Activated naive CD4-positive, alpha-beta T cell treated with anti-CD3 and anti-CD28 coated beads for 36 hours (primary cell): Measurements from ENCODE around the gene SIPA1L3. TPM values are rescaled to one million over a fixed set of nuclear protein-coding genes. Genes with fewer than 3 reads are reported as not detected.

ENCODE experiments used
- CTCF ChIA-PET: fragments of 350-600 bp; sonication (Branson Sonifier 250); formaldehyde crosslinking; loops from one replicate; lab custom pipeline; 2021; ENCODE audit warnings: antibody characterized with exemption; lab: Charles Lee
- DNase-seq: peaks from one replicate; pipeline ENCODE4 v3.0.0-alpha.2; 2020
- H3K27ac Mint-ChIP-seq: one replicate; pipeline ENCODE4 v1.8.0; 2021; ENCODE audit warnings: mild to moderate bottlenecking, mixed read lengths
- H3K27me3 Mint-ChIP-seq: one replicate; pipeline ENCODE4 v1.8.0; 2021; ENCODE audit warnings: low read depth, mixed read lengths
- H3K36me3 Mint-ChIP-seq: one replicate; pipeline ENCODE4 v1.8.0; 2021; ENCODE audit warnings: low read depth, mixed read lengths
- H3K4me1 Mint-ChIP-seq: one replicate; pipeline ENCODE4 v1.8.0; 2021; ENCODE audit warnings: low read depth, mixed read lengths
- H3K4me3 Mint-ChIP-seq: one replicate; pipeline ENCODE4 v1.8.0; 2021; ENCODE audit warnings: mild to moderate bottlenecking, moderate library complexity, mixed read lengths
- H3K9me3 Mint-ChIP-seq: one replicate; pipeline ENCODE4 v1.8.0; 2021; ENCODE audit warnings: mixed read lengths
- intact Hi-C: fragments of 100-400 bp; cut with micrococcal nuclease; formaldehyde crosslinking; loops from one replicate; pipeline ENCODE4 v1.15.1; 2023
- total RNA-seq, 2 experiments: library from RNA; stranded (reverse); gene quantifications; one replicate each; pipeline ENCODE4 v1.2.3, GENCODE V29; 2021

The SIPA1L3 gene
- total RNA-seq, 2 experiments from 2014 or later, result 8.1 to 10.4 TPM

GRCh38 chr19:37893845-37894575 lies 13.0 kb upstream of the SIPA1L3 start:
- Mint-ChIP-seq H3K4me3 (no peak overlapping the region), H3K27ac (no peak overlapping the region), H3K27me3 (peaks cover 9% of the 10 kb centered on the region), H3K4me1 (peaks cover 2% of the 10 kb centered on the region), H3K9me3 (no peaks in the 10 kb centered on the region), H3K36me3 (no peaks in the 10 kb centered on the region)
- no peak for DNase-seq
- intact Hi-C loops, result loop anchor here (10.0 kb wide), 1 partner anchor 579 kb away; no protein-coding TSS in a partner anchor
- CTCF ChIA-PET, result interaction anchor here (0.5 kb wide), 1 partner anchor 84 kb away, joined by 3 read pairs; no protein-coding TSS in a partner anchor

GRCh38 chr19:37896180-37896579 lies 10.8 kb upstream of the SIPA1L3 start:
- Mint-ChIP-seq H3K27ac (no peak overlapping the region), H3K4me1 (peaks cover 2% of the 10 kb centered on the region), H3K9me3 (no peaks in the 10 kb centered on the region), H3K36me3 (no peaks in the 10 kb centered on the region), H3K27me3 (peaks cover 9% of the 10 kb centered on the region), H3K4me3 (no peak overlapping the region)
- CTCF ChIA-PET, result interaction anchor here (1.1 kb wide), 1 partner anchor 348 kb away, joined by 3 read pairs; no protein-coding TSS in a partner anchor
- DNase-seq, result no peak
- intact Hi-C loops, result loop anchor here (10.0 kb wide), 1 partner anchor 581 kb away; no protein-coding TSS in a partner anchor

GRCh38 chr19:37899453-37899852 lies 7.6 kb upstream of the SIPA1L3 start:
- DNase-seq, result no peak
- Mint-ChIP-seq H3K27me3 (no peaks in the 10 kb centered on the region), H3K9me3 (no peaks in the 10 kb centered on the region), H3K4me1 (peaks cover 2% of the 10 kb centered on the region), H3K36me3 (no peaks in the 10 kb centered on the region), H3K27ac (no peak overlapping the region), H3K4me3 (no peak overlapping the region)
- intact Hi-C loops, result loop anchor here (10.0 kb wide), 1 partner anchor 585 kb away; no protein-coding TSS in a partner anchor
- CTCF ChIA-PET, result interaction anchor here (1.3 to 1.6 kb wide), 2 partner anchors 33 to 243 kb away, joined by 3 to 8 read pairs; no protein-coding TSS in a partner anchor

- H3K4me3 Mint-ChIP-seq, result no peak overlapping the region
- H3K27ac Mint-ChIP-seq, result no peak overlapping the region
- H3K4me1 Mint-ChIP-seq, result peaks cover 2% of the 10 kb centered on the region
- H3K9me3 Mint-ChIP-seq, result no peaks in the 10 kb centered on the region
- intact Hi-C loops, result loop anchor here (5.0 to 10.0 kb wide), 5 partner anchors 242 to 928 kb away; partner anchors contain the start of genes EIF3K, GGN, MAP4K1 and SPRED3
- H3K27me3 Mint-ChIP-seq, result no peaks in the 10 kb centered on the region
- no peaks in the 10 kb centered on the region for H3K36me3 Mint-ChIP-seq
- CTCF ChIA-PET, result interaction anchor here (1.3 kb wide), 1 partner anchor 32 kb away, joined by 3 read pairs; no protein-coding TSS in a partner anchor
- DNase-seq, result no peak
Observed at GRCh38 chr19:37899966-37900365, 7.0 kb upstream of the SIPA1L3 start.

GRCh38 chr19:37902668-37903067 lies 4.3 kb upstream of the SIPA1L3 start:
- H3K27me3 Mint-ChIP-seq, result no peaks in the 10 kb centered on the region
- DNase-seq, result peak; percentile 94
- H3K36me3 Mint-ChIP-seq, result no peaks in the 10 kb centered on the region
- intact Hi-C loops, result loop anchor here (1.0 to 10.0 kb wide), 7 partner anchors 193 to 930 kb away; partner anchors contain the start of genes CATSPERG, EIF3K, GGN and MAP4K1
- no peak overlapping the region for H3K27ac Mint-ChIP-seq
- peaks cover 8% of the 10 kb centered on the region for H3K4me1 Mint-ChIP-seq
- no peak overlapping the region for H3K4me3 Mint-ChIP-seq
- CTCF ChIA-PET, result interaction anchor here (0.6 to 5.0 kb wide), 36 partner anchors 13 to 771 kb away, joined by 3 to 23 read pairs (median 4); partner anchors contain the start of genes FAM98C and KCNK6
- no peaks in the 10 kb centered on the region for H3K9me3 Mint-ChIP-seq

- no peak for DNase-seq
- no peaks in the 10 kb centered on the region for H3K36me3 Mint-ChIP-seq
- intact Hi-C loops, result loop anchor here (5.0 to 10.0 kb wide), 4 partner anchors 239 to 931 kb away; partner anchors contain the start of genes EIF3K, GGN, MAP4K1 and SPRED3
- H3K27me3 Mint-ChIP-seq, result no peaks in the 10 kb centered on the region
- CTCF ChIA-PET, result interaction anchor here (0.6 to 5.0 kb wide), 26 partner anchors 12 to 754 kb away, joined by 3 to 23 read pairs (median 4); partner anchors contain the start of gene KCNK6
- no peak overlapping the region for H3K4me3 Mint-ChIP-seq
- no peaks in the 10 kb centered on the region for H3K9me3 Mint-ChIP-seq
- H3K4me1 Mint-ChIP-seq, result peaks cover 10% of the 10 kb centered on the region
- H3K27ac Mint-ChIP-seq, result no peak overlapping the region
Observed at GRCh38 chr19:37903096-37903495, 3.9 kb upstream of the SIPA1L3 start.

GRCh38 chr19:37905946-37906868 lies 801 bp upstream of the SIPA1L3 start, which contains the start of gene WDR87:
TSS of gene WDR87 (minus strand) at chr19:37906594. CDS start at chr19:37898239, 8,355 bp downstream.
- peak within 1 kb of the TSS; percentile 77 for H3K4me3 Mint-ChIP-seq
- CTCF ChIA-PET, result interaction anchor here (0.6 to 1.2 kb wide), 4 partner anchors 98 to 295 kb away, joined by 3 to 5 read pairs (median 4); no protein-coding TSS in a partner anchor
- no peaks in the 10 kb centered on the region for H3K9me3 Mint-ChIP-seq
- no peaks in the 10 kb centered on the region for H3K36me3 Mint-ChIP-seq
- peaks cover 20% of the 10 kb centered on the region for H3K4me1 Mint-ChIP-seq
- peak; percentile 46 for DNase-seq
- intact Hi-C loops, result loop anchor here (2.0 to 10.0 kb wide), 5 partner anchors 97 to 709 kb away; partner anchors contain the start of genes EIF3K, GGN, KCNK6 and MAP4K1
- H3K27ac Mint-ChIP-seq, result peak within 1 kb of the TSS; percentile 59
- H3K27me3 Mint-ChIP-seq, result no peaks in the 10 kb centered on the region

- Mint-ChIP-seq H3K4me3 (peak overlapping the region; percentile 77), H3K9me3 (no peaks in the 10 kb centered on the region), H3K27ac (no peak overlapping the region), H3K27me3 (no peaks in the 10 kb centered on the region), H3K36me3 (no peaks in the 10 kb centered on the region), H3K4me1 (peaks cover 20% of the 10 kb centered on the region)
- CTCF ChIA-PET, result interaction anchor here (0.6 to 1.2 kb wide), 4 partner anchors 11 to 336 kb away, joined by 3 read pairs; no protein-coding TSS in a partner anchor
- intact Hi-C loops, result loop anchor here (1.0 to 10.0 kb wide), 7 partner anchors 95 to 707 kb away; partner anchors contain the start of genes EIF3K, GGN, KCNK6 and MAP4K1
- no peak for DNase-seq
Observed at GRCh38 chr19:37907735-37908455, 887 bp downstream of the SIPA1L3 start.

- DNase-seq, result no peak
- H3K27ac Mint-ChIP-seq, result no peak overlapping the region
Observed at GRCh38 chr19:37909661-37910199, 2.7 kb downstream of the SIPA1L3 start.

GRCh38 chr19:37914908-37915307 lies 7.9 kb downstream of the SIPA1L3 start:
- intact Hi-C loops, result no loop called here

More at GRCh38 chr19:37909661-37910199, 2.7 kb downstream of the SIPA1L3 start:
- H3K4me1 Mint-ChIP-seq, result peaks cover 23% of the 10 kb centered on the region
- no peaks in the 10 kb centered on the region for H3K27me3 Mint-ChIP-seq
- no peaks in the 10 kb centered on the region for H3K9me3 Mint-ChIP-seq
- H3K36me3 Mint-ChIP-seq, result no peaks in the 10 kb centered on the region
- no peak overlapping the region for H3K4me3 Mint-ChIP-seq
- CTCF ChIA-PET, result no interaction called here
- intact Hi-C loops, result loop anchor here (5.0 to 10.0 kb wide), 3 partner anchors 408 to 705 kb away; partner anchors contain the start of genes EIF3K, GGN, KCNK6 and MAP4K1

More at GRCh38 chr19:37914908-37915307, 7.9 kb downstream of the SIPA1L3 start:
- DNase-seq, result no peak
- Mint-ChIP-seq H3K27me3 (no peaks in the 10 kb centered on the region), H3K4me3 (no peak overlapping the region), H3K9me3 (no peaks in the 10 kb centered on the region), H3K36me3 (peaks cover 12% of the 10 kb centered on the region), H3K27ac (no peak overlapping the region), H3K4me1 (peaks cover 7% of the 10 kb centered on the region)
- CTCF ChIA-PET, result interaction anchor here (1.5 kb wide), 1 partner anchor 13 kb away, joined by 10 read pairs; no protein-coding TSS in a partner anchor
